Activated CD8-positive, alpha-beta memory T cell treated with anti-CD3 and anti-CD28 coated beads for 24 hours (primary cell): ENCODE measurements around the gene BPI.
"Not testable (repeated sequence)": the region's sequence is repeated elsewhere in the genome, so short reads cannot be mapped to it uniquely, and the experiment has no call there.

Experiments
- DNase-seq: peaks from one replicate; pipeline ENCODE4 v3.0.0-alpha.2; 2020

BPI gene

GRCh38 chr20:38339521-38339896, 35.6 kb downstream of the BPI start:
- not testable (repeated sequence) for DNase-seq

- no peak for DNase-seq
These were observed 36.0 kb downstream of the BPI start for GRCh38 chr20:38339997-38340396.

GRCh38 chr20:38340693-38341092, 36.7 kb downstream of the BPI start:
- DNase-seq, result no peak

- DNase-seq, result no peak
These were observed 38.3 kb downstream of the BPI start for GRCh38 chr20:38342216-38342615.

GRCh38 chr20:38342713-38343310, 38.9 kb downstream of the BPI start:
- DNase-seq, result no peak

- no peak for DNase-seq
These were observed 39.6 kb downstream of the BPI start for GRCh38 chr20:38343311-38344106.

GRCh38 chr20:38344107-38344701, 40.2 kb downstream of the BPI start:
- no peak for DNase-seq

GRCh38 chr20:38345643-38346042, 41.7 kb downstream of the BPI start:
- no peak for DNase-seq

GRCh38 chr20:38346247-38346651, 42.3 kb downstream of the BPI start, which contains the start of gene LBP:
LBP (plus strand) TSS chr20:38346482; CDS start chr20:38346517, 35 bp downstream.
- DNase-seq, result no peak

- DNase-seq, result no peak
These were observed 42.8 kb downstream of the BPI start for GRCh38 chr20:38346741-38347140.

GRCh38 chr20:38349856-38350255, 45.9 kb downstream of the BPI start:
- DNase-seq, result no peak

- no peak for DNase-seq
These were observed 47.2 kb downstream of the BPI start for GRCh38 chr20:38350879-38351775.

GRCh38 chr20:38353316-38353715, 49.4 kb downstream of the BPI start:
- no peak for DNase-seq

- DNase-seq, result no peak
These were observed 50.3 kb downstream of the BPI start for GRCh38 chr20:38354227-38354626.

GRCh38 chr20:38355161-38356012, 51.4 kb downstream of the BPI start:
- DNase-seq, result no peak

GRCh38 chr20:38357653-38358207, 53.8 kb downstream of the BPI start:
- DNase-seq, result no peak

- DNase-seq, result no peak
These were observed 54.6 kb downstream of the BPI start for GRCh38 chr20:38358556-38358955.

- no peak for DNase-seq
These were observed 59.2 kb downstream of the BPI start for GRCh38 chr20:38363004-38363747.

- no peak for DNase-seq
These were observed 65.4 kb downstream of the BPI start for GRCh38 chr20:38369389-38369788.

- DNase-seq, result no peak
These were observed 68.8 kb downstream of the BPI start for GRCh38 chr20:38372806-38373205.
